Measurements from ENCODE around the gene PNPLA1. TPM values are rescaled to one million over a fixed set of nuclear protein-coding genes. Genes with fewer than 3 reads are reported as not detected.

The PNPLA1 gene
- total RNA-seq, 1 donor from 2014 or later: not detected

- Mint-ChIP-seq H3K9me3 (ENCODE audit: unreplicated experiment) (peaks cover 2% of the 10 kb centered on the region), H3K27ac (ENCODE audit: unreplicated experiment) (no peak overlapping the region), H3K4me3 (ENCODE audit: unreplicated experiment) (no peak overlapping the region), H3K27me3 (ENCODE audit: unreplicated experiment) (peaks cover 3% of the 10 kb centered on the region), H3K4me1 (ENCODE audit: low read depth, unreplicated experiment) (peaks cover 11% of the 10 kb centered on the region), H3K36me3 (ENCODE audit: unreplicated experiment) (no peaks in the 10 kb centered on the region)
- no peak for TF ChIP-seq CTCF (IDR thresholded peaks at IDR 0.05; ENCODE audit: partially characterized antibody, unreplicated experiment)
- DNase-seq: no peak
These were observed 69.3 kb downstream of the PNPLA1 start for GRCh38 chr6:36339146-36339545.

- Mint-ChIP-seq H3K27ac (ENCODE audit: unreplicated experiment) (no peak overlapping the region), H3K9me3 (ENCODE audit: unreplicated experiment) (peaks cover 2% of the 10 kb centered on the region), H3K4me1 (ENCODE audit: low read depth, unreplicated experiment) (no peaks in the 10 kb centered on the region), H3K36me3 (ENCODE audit: unreplicated experiment) (no peaks in the 10 kb centered on the region), H3K4me3 (ENCODE audit: unreplicated experiment) (peak overlapping the region; percentile 82), H3K27me3 (ENCODE audit: unreplicated experiment) (no peaks in the 10 kb centered on the region)
- no peak for DNase-seq
- no peak for TF ChIP-seq CTCF (IDR thresholded peaks at IDR 0.05; ENCODE audit: partially characterized antibody, unreplicated experiment)
These were observed 70.4 kb downstream of the PNPLA1 start for GRCh38 chr6:36340306-36340617.

DNA sequence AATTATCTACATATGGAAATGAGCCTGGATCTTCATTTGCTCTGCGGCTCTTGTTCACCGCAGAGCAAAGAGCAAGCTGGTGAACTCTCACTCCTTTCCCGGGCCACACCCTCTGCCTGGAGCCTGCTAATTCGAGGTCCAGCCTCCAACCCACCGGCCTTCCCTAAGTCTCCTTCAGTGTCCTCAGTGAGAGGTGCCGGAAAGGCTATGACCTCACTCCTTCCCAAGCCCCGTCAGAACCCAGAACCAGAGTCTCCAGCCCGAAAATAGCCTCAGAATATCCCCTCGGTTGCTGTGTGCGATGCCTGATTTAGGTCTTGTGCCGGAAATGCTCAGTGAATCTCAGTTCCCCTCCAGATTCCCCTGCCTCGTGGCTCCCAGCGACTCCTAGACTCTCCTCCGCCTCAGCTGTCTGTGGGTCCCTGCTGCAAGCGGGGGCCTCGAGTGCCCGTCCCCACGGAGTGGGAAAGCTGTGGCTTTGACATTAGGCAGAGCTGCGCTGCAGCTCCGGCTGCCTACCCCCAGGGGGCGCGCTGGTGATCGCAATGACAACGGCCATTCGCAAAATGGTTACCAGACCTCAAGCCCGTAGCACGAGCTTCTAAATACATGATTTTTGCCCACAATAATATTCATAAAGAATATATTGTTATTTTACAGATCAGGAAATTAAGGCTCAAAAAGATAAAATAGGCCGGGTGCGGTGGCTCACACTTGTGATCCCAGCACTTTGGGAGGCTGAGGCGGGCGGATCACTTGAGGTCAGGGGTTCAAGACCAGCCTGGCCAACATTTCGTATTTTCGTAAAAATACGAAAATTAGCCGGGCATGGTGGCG, 71.0 kb downstream of the PNPLA1 start:
- peaks cover 2% of the 10 kb centered on the region for H3K9me3 Mint-ChIP-seq (ENCODE audit: unreplicated experiment)
- no peaks in the 10 kb centered on the region for H3K27me3 Mint-ChIP-seq (ENCODE audit: unreplicated experiment)
- H3K27ac Mint-ChIP-seq (ENCODE audit: unreplicated experiment): peak overlapping the region; percentile 21
- peak overlapping the region; percentile 82 for H3K4me3 Mint-ChIP-seq (ENCODE audit: unreplicated experiment)
- DNase-seq: peak; percentile 87
- no peaks in the 10 kb centered on the region for H3K4me1 Mint-ChIP-seq (ENCODE audit: low read depth, unreplicated experiment)
- peak; percentile 98 for TF ChIP-seq CTCF (IDR thresholded peaks at IDR 0.05; ENCODE audit: partially characterized antibody, unreplicated experiment)
- no peaks in the 10 kb centered on the region for H3K36me3 Mint-ChIP-seq (ENCODE audit: unreplicated experiment)

GRCh38 chr6:36343109-36343680, 73.3 kb downstream of the PNPLA1 start:
- Mint-ChIP-seq H3K4me3 (ENCODE audit: unreplicated experiment) (no peak overlapping the region), H3K27me3 (ENCODE audit: unreplicated experiment) (peaks cover 2% of the 10 kb centered on the region), H3K9me3 (ENCODE audit: unreplicated experiment) (no peaks in the 10 kb centered on the region), H3K36me3 (ENCODE audit: unreplicated experiment) (no peaks in the 10 kb centered on the region), H3K27ac (ENCODE audit: unreplicated experiment) (no peak overlapping the region), H3K4me1 (ENCODE audit: low read depth, unreplicated experiment) (no peaks in the 10 kb centered on the region)
- DNase-seq: no peak
- no peak for TF ChIP-seq CTCF (IDR thresholded peaks at IDR 0.05; ENCODE audit: partially characterized antibody, unreplicated experiment)
